Urinary bladder (tissue), 4 donors: ENCODE results near the gene EFNA4. TPM values are rescaled to one million over a fixed set of nuclear protein-coding genes. Genes with fewer than 3 reads are reported as not detected.
"Not testable (repeated sequence)": the region's sequence is repeated elsewhere in the genome, so short reads cannot be mapped to it uniquely, and the experiment has no call there.

Experiments
- DNase-seq: peaks from one replicate; pipeline ENCODE4 v3.0.0-alpha.2; 2015; ENCODE audit errors: extremely low spot score
- H3K27ac ChIP-seq: one replicate; pipeline ENCODE4 v1.5.1; 2013; ENCODE audit warnings: low read depth, mild to moderate bottlenecking, moderate library complexity
- H3K36me3 ChIP-seq: one replicate; pipeline ENCODE4 v1.6.1; 2013; ENCODE audit warnings: mild to moderate bottlenecking, moderate library complexity; ENCODE audit not compliant: insufficient read depth
- H3K4me1 ChIP-seq: one replicate; pipeline ENCODE4 v1.6.1; 2013; ENCODE audit warnings: mild to moderate bottlenecking, moderate library complexity; ENCODE audit not compliant: insufficient read depth
- H3K4me3 ChIP-seq: one replicate; pipeline ENCODE4 v1.5.1; 2013; ENCODE audit warnings: low read depth, low read length
- WGBS: extraction: QIAGEN DNeasy Blood & Tissue Kit; methylation state at CpG from one replicate; pipeline ENCODE4 v1.1.7; 2013; 5-methylcytosine and 5-hydroxymethylcytosine counted together
- polyA plus RNA-seq: library from polyadenylated mRNA; stranded (reverse); fragments of 200-250 nt; gene quantifications from one replicate; pipeline ENCODE4 v1.2.3, GENCODE V29; 2013
- total RNA-seq: library from RNA; depleted of rRNA; stranded (reverse); fragments of >200 nt; gene quantifications from one replicate; pipeline ENCODE4 v1.2.3, GENCODE V29; 2014
- donor health status: healthy with polysubstance abuse.
- donor health status: healthy.

Gene EFNA4
- total and polyA plus RNA-seq, 2 donors = 7.5 to 8.1 TPM

DNA sequence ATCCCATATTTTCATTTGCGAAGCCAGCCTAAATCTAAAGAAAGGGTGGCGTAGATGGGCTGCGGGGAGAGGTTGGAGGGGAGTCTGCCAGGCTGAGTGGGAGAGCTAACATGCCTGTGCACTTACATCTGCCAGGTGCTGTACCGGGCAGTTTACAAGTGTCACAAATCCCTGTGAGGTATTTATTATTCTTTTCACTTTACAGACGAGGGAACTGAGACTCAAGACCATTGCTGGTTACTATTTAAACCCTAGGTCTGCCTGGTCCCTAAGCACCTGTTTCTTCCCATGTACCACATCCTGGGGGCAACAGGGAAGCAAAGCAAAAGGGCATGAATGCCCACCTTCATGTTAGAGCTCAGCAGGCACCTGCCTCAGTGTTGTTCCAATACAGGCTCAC is 44.8 kb downstream of the EFNA4 start:
- Histone ChIP-seq H3K36me3 (no peaks in the 10 kb centered on the region), H3K4me1 (no peaks in the 10 kb centered on the region), H3K27ac (no peak overlapping the region), H3K4me3 (no peak overlapping the region)
- no peak for DNase-seq
- WGBS = 72% methylated on average over 5 of the region's 5 CpGs

GRCh38 chr1:155110381-155110780 is 46.8 kb downstream of the EFNA4 start:
- no peak for DNase-seq
- WGBS = 60% methylated on average over 8 of the region's 8 CpGs
- H3K4me3 ChIP-seq = no peak overlapping the region
- no peaks in the 10 kb centered on the region for H3K36me3 ChIP-seq
- no peaks in the 10 kb centered on the region for H3K4me1 ChIP-seq
- no peak overlapping the region for H3K27ac ChIP-seq

GRCh38 chr1:155110826-155111225 is 47.3 kb downstream of the EFNA4 start:
- DNase-seq = no peak
- WGBS = 53% methylated on average over 8 of the region's 8 CpGs
- Histone ChIP-seq H3K4me3 (no peak overlapping the region), H3K4me1 (no peaks in the 10 kb centered on the region), H3K36me3 (no peaks in the 10 kb centered on the region), H3K27ac (no peak overlapping the region)

DNA sequence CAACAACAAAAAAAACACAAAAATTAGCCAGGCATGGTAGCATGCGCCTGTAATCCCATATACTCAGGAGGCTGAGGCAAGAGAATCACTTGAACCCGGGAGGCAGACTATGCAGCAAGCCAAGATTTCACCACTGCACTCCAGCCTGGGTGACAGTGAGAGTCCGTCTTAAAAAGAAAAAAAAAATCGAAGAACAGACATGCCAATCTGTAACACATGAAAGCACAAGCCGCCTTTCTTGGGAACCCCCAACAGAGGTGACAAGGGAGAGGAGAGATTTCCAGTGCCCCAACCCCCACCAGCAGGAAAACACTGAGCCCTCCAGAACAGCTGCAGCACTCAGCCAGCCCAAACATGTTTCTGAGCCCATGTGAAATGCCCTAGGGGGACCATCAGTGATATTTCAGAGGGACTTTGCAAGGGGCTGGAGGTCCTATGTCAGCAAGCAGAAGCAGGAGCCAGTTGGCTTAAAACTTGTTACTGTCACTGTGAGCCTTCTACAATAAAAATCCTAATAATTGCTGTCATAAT is 50.0 kb downstream of the EFNA4 start:
- H3K4me1 ChIP-seq = no peaks in the 10 kb centered on the region
- no peak overlapping the region for H3K4me3 ChIP-seq
- DNase-seq = no peak
- WGBS = 69% methylated on average over 5 of the region's 5 CpGs
- H3K27ac ChIP-seq = no peak overlapping the region
- H3K36me3 ChIP-seq = no peaks in the 10 kb centered on the region

GRCh38 chr1:155116113-155116764 is 52.7 kb downstream of the EFNA4 start:
- 68% methylated on average over 5 of the region's 5 CpGs for WGBS

GRCh38 chr1:155117610-155118009 is 54.1 kb downstream of the EFNA4 start:
- no peaks in the 10 kb centered on the region for H3K4me1 ChIP-seq
- DNase-seq = no peak
- no peak overlapping the region for H3K4me3 ChIP-seq
- H3K36me3 ChIP-seq = no peaks in the 10 kb centered on the region
- H3K27ac ChIP-seq = no peak overlapping the region
- WGBS = 51% methylated on average over 4 of the region's 4 CpGs

More at GRCh38 chr1:155116113-155116764, 52.7 kb downstream of the EFNA4 start:
- DNase-seq = no peak
- Histone ChIP-seq H3K36me3 (no peaks in the 10 kb centered on the region), H3K4me1 (no peaks in the 10 kb centered on the region), H3K4me3 (no peak overlapping the region), H3K27ac (no peak overlapping the region)

DNA sequence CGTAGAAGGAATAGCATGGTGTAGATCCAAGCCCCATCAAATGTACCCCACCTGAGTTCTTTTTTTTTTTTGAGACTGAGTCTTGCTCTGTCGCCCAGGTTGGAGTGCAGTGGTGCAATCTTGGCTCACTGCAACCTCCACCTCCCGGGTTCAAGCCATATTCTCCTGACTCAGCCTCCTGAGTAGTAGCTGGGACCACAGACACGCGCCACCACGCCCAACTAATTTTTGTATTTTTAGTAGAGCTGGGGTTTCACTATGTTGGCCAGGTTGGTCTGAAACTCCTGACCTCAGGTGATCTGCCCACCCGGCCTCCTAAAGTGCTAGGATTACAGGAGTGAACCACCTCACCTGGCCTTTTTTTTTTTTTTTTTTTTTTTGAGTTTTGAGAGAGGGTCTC is 54.5 kb downstream of the EFNA4 start:
- not testable (repeated sequence) for H3K27ac ChIP-seq, H3K36me3 ChIP-seq, DNase-seq, H3K4me1 ChIP-seq, H3K4me3 ChIP-seq
- 86% methylated on average over 7 of the region's 7 CpGs for WGBS

Other genes with a start within 250 kb of the EFNA4 start
- gene KCNN3, start 193.5 kb upstream of the EFNA4 start, total RNA-seq = 16.6 TPM
- 1.5 TPM for gene KCNN3, start 193.5 kb upstream of the EFNA4 start, polyA plus RNA-seq
- 6.8 TPM for gene PMVK, start 127.0 kb upstream of the EFNA4 start, total RNA-seq
- 47.1 TPM for gene PMVK, start 127.0 kb upstream of the EFNA4 start, polyA plus RNA-seq
- gene PBXIP1, start 107.6 kb upstream of the EFNA4 start, total RNA-seq = 74.0 TPM
- 206 TPM for gene PBXIP1, start 107.6 kb upstream of the EFNA4 start, polyA plus RNA-seq
- 10.8 TPM for gene PYGO2, start 102.0 kb upstream of the EFNA4 start, total RNA-seq
- 29.2 TPM for gene PYGO2, start 102.0 kb upstream of the EFNA4 start, polyA plus RNA-seq
- 61.2 TPM for gene SHC1, start 93.0 kb upstream of the EFNA4 start, total RNA-seq
- gene SHC1, start 93.0 kb upstream of the EFNA4 start, polyA plus RNA-seq = 110 TPM
- gene CKS1B, start 89.1 kb upstream of the EFNA4 start, total RNA-seq = 38.4 TPM
- 54.9 TPM for gene CKS1B, start 89.1 kb upstream of the EFNA4 start, polyA plus RNA-seq
- gene FLAD1, start 80.4 kb upstream of the EFNA4 start, total RNA-seq = 10.5 TPM
- 27.9 TPM for gene FLAD1, start 80.4 kb upstream of the EFNA4 start, polyA plus RNA-seq
- not detected for gene LENEP, start 70.2 kb upstream of the EFNA4 start, total RNA-seq
- not detected for gene LENEP, start 70.2 kb upstream of the EFNA4 start, polyA plus RNA-seq
- gene ZBTB7B, start 60.9 kb upstream of the EFNA4 start, total RNA-seq = 14.7 TPM
- gene ZBTB7B, start 60.9 kb upstream of the EFNA4 start, polyA plus RNA-seq = 52.0 TPM
- gene DCST2, start 30.0 kb upstream of the EFNA4 start, total RNA-seq = 0.53 TPM
- 1.2 TPM for gene DCST2, start 30.0 kb upstream of the EFNA4 start, polyA plus RNA-seq
- gene DCST1, start 29.9 kb upstream of the EFNA4 start, total RNA-seq = not detected
- gene DCST1, start 29.9 kb upstream of the EFNA4 start, polyA plus RNA-seq = not detected
- gene ADAM15, start 12.4 kb upstream of the EFNA4 start, total RNA-seq = 38.3 TPM
- 118 TPM for gene ADAM15, start 12.4 kb upstream of the EFNA4 start, polyA plus RNA-seq
- 1.2 TPM for gene EFNA3, start 15.1 kb downstream of the EFNA4 start, total RNA-seq
- 2.3 TPM for gene EFNA3, start 15.1 kb downstream of the EFNA4 start, polyA plus RNA-seq
- gene EFNA1, start 64.1 kb downstream of the EFNA4 start, total RNA-seq = 31.1 TPM
- 44.6 TPM for gene EFNA1, start 64.1 kb downstream of the EFNA4 start, polyA plus RNA-seq
- 19.5 TPM for gene SLC50A1, start 72.1 kb downstream of the EFNA4 start, total RNA-seq
- 31.7 TPM for gene SLC50A1, start 72.1 kb downstream of the EFNA4 start, polyA plus RNA-seq
- 15.8 TPM for gene DPM3, start 76.8 kb downstream of the EFNA4 start, total RNA-seq
- gene DPM3, start 76.8 kb downstream of the EFNA4 start, polyA plus RNA-seq = 205 TPM
- gene KRTCAP2, start 109.6 kb downstream of the EFNA4 start, total RNA-seq = 53.0 TPM
- gene KRTCAP2, start 109.6 kb downstream of the EFNA4 start, polyA plus RNA-seq = 266 TPM
- 0.85 TPM for gene TRIM46, start 110.1 kb downstream of the EFNA4 start, total RNA-seq
- gene TRIM46, start 110.1 kb downstream of the EFNA4 start, polyA plus RNA-seq = 1.1 TPM
- 57.2 TPM for gene THBS3, start 144.2 kb downstream of the EFNA4 start, total RNA-seq
- 24.5 TPM for gene THBS3, start 144.2 kb downstream of the EFNA4 start, polyA plus RNA-seq
- 13.6 TPM for gene MTX1, start 145.0 kb downstream of the EFNA4 start, total RNA-seq
- gene MTX1, start 145.0 kb downstream of the EFNA4 start, polyA plus RNA-seq = 40.2 TPM
- gene ENTREP3, start 191.7 kb downstream of the EFNA4 start, total RNA-seq = 2.6 TPM
- 37.8 TPM for gene ENTREP3, start 191.7 kb downstream of the EFNA4 start, polyA plus RNA-seq
- 13.1 TPM for gene SCAMP3, start 198.6 kb downstream of the EFNA4 start, total RNA-seq
- 74.9 TPM for gene SCAMP3, start 198.6 kb downstream of the EFNA4 start, polyA plus RNA-seq
- gene CLK2, start 209.8 kb downstream of the EFNA4 start, total RNA-seq = 29.7 TPM
- gene CLK2, start 209.8 kb downstream of the EFNA4 start, polyA plus RNA-seq = 42.3 TPM
- gene HCN3, start 213.7 kb downstream of the EFNA4 start, total RNA-seq = 3.0 TPM
- 3.2 TPM for gene HCN3, start 213.7 kb downstream of the EFNA4 start, polyA plus RNA-seq
- gene PKLR, start 237.7 kb downstream of the EFNA4 start, total RNA-seq = not detected
- gene PKLR, start 237.7 kb downstream of the EFNA4 start, polyA plus RNA-seq = not detected
- gene FDPS, start 245.1 kb downstream of the EFNA4 start, total RNA-seq = 73.1 TPM
- gene FDPS, start 245.1 kb downstream of the EFNA4 start, polyA plus RNA-seq = 92.6 TPM